Neural crest cell (in vitro differentiated cells): ENCODE measurements around the gene TAF1. TPM values are rescaled to one million over a fixed set of nuclear protein-coding genes. Genes with fewer than 3 reads are reported as not detected.
"Not testable (repeated sequence)": the region's sequence is repeated elsewhere in the genome, so short reads cannot be mapped to it uniquely, and the experiment has no call there.

Experiments used
- DNase-seq: peaks from one replicate; pipeline ENCODE4 v3.0.0; 2021; ENCODE audit warnings: low read depth, mixed read lengths, low spot score
- H3K27ac Mint-ChIP-seq: one replicate; pipeline ENCODE4 v1.8.0; 2021; ENCODE audit warnings: mild to moderate bottlenecking, mixed read lengths; ENCODE audit not compliant: unreplicated experiment
- H3K27me3 Mint-ChIP-seq: 2 replicates; pipeline ENCODE4 v1.8.0; 2021; ENCODE audit warnings: low read depth, mild to moderate bottlenecking, mixed read lengths
- H3K36me3 Mint-ChIP-seq: 2 replicates; pipeline ENCODE4 v1.8.0; 2021; ENCODE audit warnings: low read depth, mild to moderate bottlenecking, mixed read lengths
- H3K4me1 Mint-ChIP-seq: 2 replicates; pipeline ENCODE4 v1.8.0; 2021; ENCODE audit warnings: mixed read lengths
- H3K4me3 Mint-ChIP-seq: one replicate; pipeline ENCODE4 v1.8.0; 2021; ENCODE audit warnings: mild to moderate bottlenecking, mixed read lengths
- H3K9me3 Mint-ChIP-seq: 2 replicates; pipeline ENCODE4 v1.8.0; 2021; ENCODE audit warnings: mixed read lengths
- total RNA-seq: library from RNA; stranded (reverse); gene quantifications from 2 replicates; pipeline ENCODE4 v1.2.1, GENCODE V29; 2021
- TF ChIP-seq, protein P1 (sequence below): fragments of 200-600 bp; sonication (generic); conservative IDR thresholded peaks from 2 replicates; pipeline ENCODE4 v1.5.0; 2021; ENCODE audit warnings: antibody characterized with exemption, mild to moderate bottlenecking

TAF1 gene
- total RNA-seq, 1 donor from 2014 or later = 31.9 TPM

DNA sequence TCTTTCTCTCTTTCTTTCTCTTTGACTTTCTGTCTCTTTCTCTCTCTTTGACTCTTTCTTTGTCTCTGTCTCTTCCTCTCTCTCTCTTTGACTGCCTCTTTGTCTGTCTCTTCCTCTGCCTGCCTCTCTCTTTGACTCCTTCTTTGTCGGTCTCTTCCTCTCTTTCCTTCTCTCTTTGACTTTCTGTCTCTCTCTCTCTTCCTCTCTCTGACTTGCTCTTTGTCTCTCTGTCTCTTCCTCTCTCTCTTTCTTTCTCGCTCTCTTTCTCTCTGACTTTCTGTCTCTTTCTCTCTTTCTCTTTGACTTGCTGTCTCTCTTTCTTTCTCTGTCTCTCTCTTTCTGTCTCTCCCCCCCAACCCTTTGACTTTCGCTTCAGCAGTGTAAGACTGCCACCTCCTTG, 130.3 kb downstream of the TAF1 start:
- Mint-ChIP-seq H3K4me3 (no peak overlapping the region), H3K27ac (no peak overlapping the region), H3K9me3 (peaks cover 2% of the 10 kb centered on the region), H3K27me3 (no peaks in the 10 kb centered on the region), H3K36me3 (peaks cover 2% of the 10 kb centered on the region), H3K4me1 (no peaks in the 10 kb centered on the region)
- no peak for DNase-seq
- TF ChIP-seq, protein P1, sequence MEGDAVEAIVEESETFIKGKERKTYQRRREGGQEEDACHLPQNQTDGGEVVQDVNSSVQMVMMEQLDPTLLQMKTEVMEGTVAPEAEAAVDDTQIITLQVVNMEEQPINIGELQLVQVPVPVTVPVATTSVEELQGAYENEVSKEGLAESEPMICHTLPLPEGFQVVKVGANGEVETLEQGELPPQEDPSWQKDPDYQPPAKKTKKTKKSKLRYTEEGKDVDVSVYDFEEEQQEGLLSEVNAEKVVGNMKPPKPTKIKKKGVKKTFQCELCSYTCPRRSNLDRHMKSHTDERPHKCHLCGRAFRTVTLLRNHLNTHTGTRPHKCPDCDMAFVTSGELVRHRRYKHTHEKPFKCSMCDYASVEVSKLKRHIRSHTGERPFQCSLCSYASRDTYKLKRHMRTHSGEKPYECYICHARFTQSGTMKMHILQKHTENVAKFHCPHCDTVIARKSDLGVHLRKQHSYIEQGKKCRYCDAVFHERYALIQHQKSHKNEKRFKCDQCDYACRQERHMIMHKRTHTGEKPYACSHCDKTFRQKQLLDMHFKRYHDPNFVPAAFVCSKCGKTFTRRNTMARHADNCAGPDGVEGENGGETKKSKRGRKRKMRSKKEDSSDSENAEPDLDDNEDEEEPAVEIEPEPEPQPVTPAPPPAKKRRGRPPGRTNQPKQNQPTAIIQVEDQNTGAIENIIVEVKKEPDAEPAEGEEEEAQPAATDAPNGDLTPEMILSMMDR = no peak

DNA sequence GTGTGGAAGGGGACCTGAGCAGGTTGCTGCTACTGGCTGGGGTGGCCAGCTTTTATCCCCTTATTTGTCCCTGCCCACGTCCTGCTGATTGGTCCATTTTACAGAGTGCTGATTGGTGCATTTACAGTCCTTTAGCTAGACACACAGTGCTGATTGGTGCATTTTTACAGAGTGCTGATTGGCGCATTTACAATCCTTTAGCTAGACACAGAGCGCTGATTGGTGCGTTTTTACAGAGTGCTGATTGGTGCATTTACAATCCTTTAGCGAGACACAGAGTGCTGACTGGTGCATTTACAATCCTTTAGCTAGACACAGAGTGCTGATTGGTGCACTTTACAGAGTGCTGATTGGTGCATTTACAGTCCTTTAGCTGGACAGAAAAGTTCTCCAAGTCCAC, 135.9 kb downstream of the TAF1 start:
- not testable (repeated sequence) for H3K27ac Mint-ChIP-seq, H3K9me3 Mint-ChIP-seq

DNA sequence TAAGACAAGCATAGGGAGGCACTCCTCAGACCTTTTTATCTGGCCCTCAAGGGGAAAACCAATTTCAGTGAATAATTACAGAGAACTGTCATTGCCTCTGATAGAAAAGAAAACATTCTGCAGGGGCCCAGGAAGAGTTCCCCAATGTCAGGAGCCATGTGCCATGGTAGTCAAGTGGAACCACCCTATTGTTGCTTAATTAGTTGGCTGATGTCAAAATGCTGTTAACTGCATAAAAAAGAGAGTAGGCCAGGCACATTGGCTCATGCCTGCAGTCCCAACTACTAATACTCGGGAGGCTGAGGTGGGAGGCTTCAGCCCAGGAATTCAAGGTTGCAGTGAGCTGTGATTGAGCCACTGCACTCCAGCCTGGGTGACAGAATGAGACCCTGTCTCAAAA, 138.2 kb downstream of the TAF1 start:
- Mint-ChIP-seq H3K4me1 (no peaks in the 10 kb centered on the region), H3K36me3 (no peaks in the 10 kb centered on the region), H3K27me3 (no peaks in the 10 kb centered on the region), H3K9me3 (peaks cover 6% of the 10 kb centered on the region), H3K27ac (no peak overlapping the region), H3K4me3 (no peak overlapping the region)
- DNase-seq = no peak
- TF ChIP-seq, protein P1 = no peak

More for the DNA sequence above, 135.9 kb downstream of the TAF1 start:
- H3K4me3 Mint-ChIP-seq, DNase-seq, H3K27me3 Mint-ChIP-seq, H3K4me1 Mint-ChIP-seq, H3K36me3 Mint-ChIP-seq: not testable (repeated sequence)

DNA sequence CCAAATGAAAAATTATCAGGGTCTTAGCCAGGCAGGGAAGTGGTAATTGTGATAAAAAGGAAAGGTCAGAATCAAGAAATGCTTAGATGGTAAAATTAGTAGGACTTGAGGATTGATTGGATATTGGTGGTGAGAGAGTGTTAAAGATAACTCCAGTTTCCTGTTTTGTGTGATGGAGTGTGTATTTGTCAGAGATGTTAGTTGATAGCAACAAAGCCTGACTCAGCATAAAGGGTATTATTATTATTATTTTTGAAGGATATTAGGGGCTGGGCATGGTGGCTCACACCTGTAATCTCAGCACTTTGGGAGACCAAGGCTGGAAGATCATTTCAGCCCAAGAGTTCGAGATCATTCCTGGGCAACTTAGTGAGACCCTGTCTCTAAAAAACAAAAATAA, 143.1 kb downstream of the TAF1 start:
- TF ChIP-seq, protein P1 = no peak
- no peak for DNase-seq
- H3K27ac Mint-ChIP-seq = no peak overlapping the region
- no peaks in the 10 kb centered on the region for H3K4me1 Mint-ChIP-seq
- no peaks in the 10 kb centered on the region for H3K27me3 Mint-ChIP-seq
- H3K36me3 Mint-ChIP-seq = peaks cover 6% of the 10 kb centered on the region
- H3K9me3 Mint-ChIP-seq = peaks cover 14% of the 10 kb centered on the region
- H3K4me3 Mint-ChIP-seq = no peak overlapping the region

DNA sequence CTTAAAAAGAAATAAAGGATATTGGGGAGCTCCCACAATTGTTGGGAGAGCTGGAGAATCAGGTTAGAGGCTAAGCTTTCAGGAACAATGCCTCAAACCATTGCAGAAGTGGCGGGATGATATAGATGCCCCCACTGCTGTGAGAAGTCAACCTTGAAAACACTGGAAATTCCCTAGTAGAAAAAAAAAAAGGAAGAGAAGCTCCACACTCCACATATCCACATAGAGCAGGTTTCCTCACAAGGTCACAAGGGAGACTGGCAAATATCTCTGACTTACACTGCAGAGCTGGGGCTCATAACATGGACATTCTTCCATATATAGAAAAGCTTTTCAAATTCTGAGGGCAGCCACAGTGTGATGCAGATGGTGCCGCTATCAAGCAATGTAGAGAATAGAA, 144.0 kb downstream of the TAF1 start:
- DNase-seq = no peak
- H3K27me3 Mint-ChIP-seq = no peaks in the 10 kb centered on the region
- H3K36me3 Mint-ChIP-seq = peaks cover 6% of the 10 kb centered on the region
- TF ChIP-seq, protein P1 = no peak
- no peak overlapping the region for H3K4me3 Mint-ChIP-seq
- no peak overlapping the region for H3K27ac Mint-ChIP-seq
- H3K4me1 Mint-ChIP-seq = no peaks in the 10 kb centered on the region
- H3K9me3 Mint-ChIP-seq = peaks cover 14% of the 10 kb centered on the region

DNA sequence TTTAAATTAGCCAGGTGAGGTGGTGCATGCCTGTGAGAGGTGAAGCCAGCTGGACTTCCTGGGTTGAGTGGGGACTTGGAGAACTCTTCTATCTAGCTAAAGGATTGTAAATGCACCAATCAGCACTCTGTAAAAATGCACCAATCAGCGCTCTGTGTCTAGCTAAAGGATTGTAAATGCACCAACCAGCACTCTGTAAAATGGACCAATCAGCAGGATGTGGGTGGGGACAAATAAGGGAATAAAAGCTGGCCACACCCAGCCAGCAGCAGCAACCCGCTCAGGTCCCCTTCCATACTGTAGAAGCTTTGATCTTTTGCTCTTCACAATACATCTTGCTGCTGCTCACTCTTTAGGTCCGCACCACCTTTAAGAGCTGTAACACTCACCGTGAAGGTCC, 147.6 kb downstream of the TAF1 start:
- H3K9me3 Mint-ChIP-seq = peaks cover 10% of the 10 kb centered on the region
- not testable (repeated sequence) for H3K4me1 Mint-ChIP-seq, H3K4me3 Mint-ChIP-seq, DNase-seq, H3K27ac Mint-ChIP-seq, H3K36me3 Mint-ChIP-seq, H3K27me3 Mint-ChIP-seq
